Gastrocnemius medialis (tissue), 4 donors: ENCODE data around the gene IBSP. TPM values are rescaled to one million over a fixed set of nuclear protein-coding genes. Genes with fewer than 3 reads are reported as not detected.

Experiments
- ATAC-seq, 2 donors: fragments of 150-250 bp; one replicate each; pipeline ENCODE4 v1.9.1; 2016
- DNase-seq, 2 donors: peaks; one replicate each; pipeline ENCODE4 v3.0.0-alpha.2; 2019
- H3K27ac ChIP-seq, 4 donors: fragments of 200-600 bp; sonication (generic); 1 replicate in 1 of 4; 2 replicates in 3 of 4; pipeline ENCODE4 v1.5.1; 2016 to 2018; ENCODE audit warnings: mild to moderate bottlenecking in 2 of 4, moderate library complexity in 1 of 4
- H3K27me3 ChIP-seq, 3 donors: fragments of 200-600 bp; sonication (generic) in 2 of 3; 1 replicate in 1 of 3; 2 replicates in 2 of 3; pipeline versions ENCODE4 v1.5.1 to v1.6.0; 2016 to 2019; ENCODE audit warnings: mild to moderate bottlenecking in 1 of 3, moderate library complexity in 1 of 3
- H3K36me3 ChIP-seq, 2 donors: fragments of 200-600 bp; sonication (generic) in 1 of 2; one replicate each; pipeline ENCODE4 v1.5.1; 2017 to 2018
- H3K4me1 ChIP-seq, 2 donors: fragments of 200-600 bp; sonication (generic) in 1 of 2; one replicate each; pipeline ENCODE4 v1.5.1; 2016 to 2017; ENCODE audit warnings: mild to moderate bottlenecking in 2 of 2
- H3K4me3 ChIP-seq, 4 donors: fragments of 200-600 bp; sonication (generic) in 3 of 4; 1 replicate in 1 of 4; 2 replicates in 3 of 4; pipeline ENCODE4 v1.5.1; 2016 to 2019; ENCODE audit warnings: mild to moderate bottlenecking in 2 of 4
- H3K9me3 ChIP-seq, 3 donors: fragments of 200-600 bp; sonication (generic) in 2 of 3; 1 replicate in 1 of 3; 2 replicates in 2 of 3; pipeline ENCODE4 v1.5.1; 2016 to 2019
- POLR2A ChIP-seq, 2 donors: fragments of 450-650 bp; IDR thresholded peaks; one replicate each; pipeline ENCODE4 v1.6.1; 2017; ENCODE audit warnings: antibody characterized with exemption in 2 of 2, mild to moderate bottlenecking in 2 of 2, moderate library complexity in 2 of 2
- in situ Hi-C, 4 donors: fragments of 200-750 bp; cut with MboI; loops; one replicate each; pipeline versions ENCODE4 v1.15.0 to v1.8.0; 2017; ENCODE audit warnings: low sequenced_read_pairs in 4 of 4
- intact Hi-C: fragments of 100-400 bp; cut with DNase I; formaldehyde crosslinking; loops from one replicate; pipeline ENCODE4 v1.15.1; 2023; ENCODE audit warnings: low total_unique reads
- total RNA-seq, 4 donors: library from RNA; depleted of rRNA; stranded (reverse); fragments of >200 nt; gene quantifications; one replicate each; pipeline versions ENCODE4 v1.1.0 to v1.2.3, GENCODE V29; 2016
- TF ChIP-seq, protein P1 (sequence below), 5 experiments: fragments of 450-650 bp in 3 of 5; fragments of 200-600 bp in 2 of 5; sonication (generic) in 2 of 5; IDR thresholded peaks in 4 of 5; conservative IDR thresholded peaks in 1 of 5; 1 replicate in 4 of 5; 2 replicates in 1 of 5; pipeline ENCODE4 v1.5.1; 2016 to 2019; ENCODE audit warnings: antibody characterized with exemption in 5 of 5, mild to moderate bottlenecking in 3 of 5, moderate library complexity in 3 of 5

The IBSP gene
- total RNA-seq, 4 donors from 2014 or later, result not detected

DNA sequence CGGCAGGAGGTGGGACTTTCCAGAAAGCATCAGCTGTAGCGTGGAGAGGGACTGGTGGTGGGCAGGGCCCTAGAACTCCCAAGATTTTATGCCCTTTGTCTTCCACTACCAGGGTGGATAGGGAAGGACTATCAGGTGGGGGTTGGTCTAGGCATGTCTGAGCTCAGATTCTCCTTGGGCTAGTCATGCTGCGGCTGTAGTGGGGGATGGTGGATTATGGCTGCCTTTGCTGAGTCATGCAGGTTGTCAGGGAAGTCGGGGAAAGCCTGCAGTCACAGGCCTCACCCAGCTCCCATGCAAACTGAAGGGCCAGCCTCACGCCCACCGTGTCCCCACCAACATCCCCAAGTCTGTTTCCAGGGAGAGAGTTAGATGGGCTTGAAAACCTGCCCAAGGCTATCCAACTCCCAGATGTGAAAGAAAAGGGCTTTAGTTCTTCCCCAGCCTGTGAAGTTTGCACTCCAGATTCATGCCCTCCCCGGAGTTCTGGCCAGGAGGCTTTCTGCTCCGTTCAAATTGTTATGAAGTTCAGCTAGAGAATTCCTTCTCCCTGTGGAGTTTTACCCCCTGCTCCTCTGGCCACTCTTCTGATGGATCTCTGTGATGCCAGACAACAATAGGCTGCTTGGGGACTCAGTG is 20.0 kb downstream of the IBSP start:
- in situ Hi-C loops, result no loop called here

GRCh38 chr4:87823200-87823599 is 23.8 kb downstream of the IBSP start:
- intact Hi-C loops, result no loop called here
- H3K4me1 ChIP-seq, result no peaks in the 10 kb centered on the region
- no peak overlapping the region for H3K4me3 ChIP-seq
- no peaks in the 10 kb centered on the region for H3K27me3 ChIP-seq
- H3K9me3 ChIP-seq, result no peaks in the 10 kb centered on the region
- in situ Hi-C loops, result no loop called here
- H3K36me3 ChIP-seq, result no peaks in the 10 kb centered on the region
- ATAC-seq, result no peak
- TF ChIP-seq, protein P1, sequence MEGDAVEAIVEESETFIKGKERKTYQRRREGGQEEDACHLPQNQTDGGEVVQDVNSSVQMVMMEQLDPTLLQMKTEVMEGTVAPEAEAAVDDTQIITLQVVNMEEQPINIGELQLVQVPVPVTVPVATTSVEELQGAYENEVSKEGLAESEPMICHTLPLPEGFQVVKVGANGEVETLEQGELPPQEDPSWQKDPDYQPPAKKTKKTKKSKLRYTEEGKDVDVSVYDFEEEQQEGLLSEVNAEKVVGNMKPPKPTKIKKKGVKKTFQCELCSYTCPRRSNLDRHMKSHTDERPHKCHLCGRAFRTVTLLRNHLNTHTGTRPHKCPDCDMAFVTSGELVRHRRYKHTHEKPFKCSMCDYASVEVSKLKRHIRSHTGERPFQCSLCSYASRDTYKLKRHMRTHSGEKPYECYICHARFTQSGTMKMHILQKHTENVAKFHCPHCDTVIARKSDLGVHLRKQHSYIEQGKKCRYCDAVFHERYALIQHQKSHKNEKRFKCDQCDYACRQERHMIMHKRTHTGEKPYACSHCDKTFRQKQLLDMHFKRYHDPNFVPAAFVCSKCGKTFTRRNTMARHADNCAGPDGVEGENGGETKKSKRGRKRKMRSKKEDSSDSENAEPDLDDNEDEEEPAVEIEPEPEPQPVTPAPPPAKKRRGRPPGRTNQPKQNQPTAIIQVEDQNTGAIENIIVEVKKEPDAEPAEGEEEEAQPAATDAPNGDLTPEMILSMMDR (IDR thresholded peaks at IDR 0.05 in 4 of 5, conservative IDR thresholded peaks at IDR 0.05 in 1 of 5), result no peak
- TF ChIP-seq POLR2A (IDR thresholded peaks at IDR 0.05), result no peak
- no peak overlapping the region for H3K27ac ChIP-seq
- no peak for DNase-seq

More for the DNA sequence above, 20.0 kb downstream of the IBSP start:
- no peaks in the 10 kb centered on the region for H3K27me3 ChIP-seq
- intact Hi-C loops, result no loop called here
- DNase-seq, result no peak
- H3K4me3 ChIP-seq, result no peak overlapping the region
- no peak overlapping the region for H3K27ac ChIP-seq
- no peak for ATAC-seq
- H3K36me3 ChIP-seq, result no peaks in the 10 kb centered on the region
- TF ChIP-seq POLR2A (IDR thresholded peaks at IDR 0.05), result no peak
- TF ChIP-seq, protein P1 (IDR thresholded peaks at IDR 0.05 in 4 of 5, conservative IDR thresholded peaks at IDR 0.05 in 1 of 5), result no peak
- no peaks in the 10 kb centered on the region for H3K9me3 ChIP-seq
- H3K4me1 ChIP-seq, result no peaks in the 10 kb centered on the region

DNA sequence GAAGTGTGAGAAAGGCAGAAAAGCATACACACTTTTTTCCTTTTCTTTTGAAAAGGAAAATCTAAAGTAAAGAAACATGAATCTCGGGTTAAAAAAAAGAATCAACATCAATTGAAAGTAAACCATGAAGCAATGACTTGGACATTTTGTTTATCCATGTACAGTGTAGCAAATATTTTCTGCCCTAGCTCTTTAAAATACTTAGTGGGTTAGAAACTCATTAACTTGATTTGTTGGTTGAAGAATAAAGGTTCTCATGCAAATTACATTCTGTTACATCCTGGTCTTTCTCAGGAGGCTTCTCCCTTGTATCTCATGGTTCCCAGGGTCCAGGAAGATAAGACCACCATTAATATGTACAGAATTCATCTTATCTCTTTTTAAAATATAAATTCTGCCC is 24.4 kb downstream of the IBSP start:
- in situ Hi-C loops (no loop called here), intact Hi-C loops (no loop called here)
- H3K9me3 ChIP-seq, result no peaks in the 10 kb centered on the region
- ATAC-seq (no peak), DNase-seq (no peak)
- TF ChIP-seq, protein P1 (IDR thresholded peaks at IDR 0.05 in 4 of 5, conservative IDR thresholded peaks at IDR 0.05 in 1 of 5), result no peak
- no peak for TF ChIP-seq POLR2A (IDR thresholded peaks at IDR 0.05)
- no peaks in the 10 kb centered on the region for H3K36me3 ChIP-seq
- no peak overlapping the region for H3K4me3 ChIP-seq
- H3K4me1 ChIP-seq, result no peaks in the 10 kb centered on the region
- H3K27ac ChIP-seq, result no peak overlapping the region
- no peaks in the 10 kb centered on the region for H3K27me3 ChIP-seq

DNA sequence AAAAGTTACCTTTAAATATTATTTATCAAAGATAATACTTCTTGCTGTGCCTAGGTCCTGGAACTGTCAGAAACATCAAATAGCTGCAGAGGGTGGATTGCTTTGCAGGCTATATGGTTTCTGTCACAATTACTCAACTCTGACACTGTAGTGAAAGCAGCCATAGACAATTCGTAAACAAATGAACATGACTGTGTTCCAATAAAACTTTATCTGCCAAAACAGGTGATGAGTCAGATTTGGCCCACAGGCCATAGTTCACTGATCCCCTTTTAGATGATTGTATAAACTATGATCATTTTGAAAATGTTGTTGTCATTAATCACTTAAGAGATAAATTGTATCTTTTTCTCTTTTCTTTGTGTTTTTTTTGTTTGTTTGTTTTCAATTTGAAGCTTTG is 25.0 kb downstream of the IBSP start:
- no peak for ATAC-seq
- no peaks in the 10 kb centered on the region for H3K36me3 ChIP-seq
- no peak overlapping the region for H3K27ac ChIP-seq
- no peaks in the 10 kb centered on the region for H3K4me1 ChIP-seq
- no peak for DNase-seq
- H3K9me3 ChIP-seq, result no peaks in the 10 kb centered on the region
- H3K27me3 ChIP-seq, result no peaks in the 10 kb centered on the region
- H3K4me3 ChIP-seq, result no peak overlapping the region
- in situ Hi-C loops, result no loop called here
- intact Hi-C loops, result no loop called here
- no peak for TF ChIP-seq POLR2A (IDR thresholded peaks at IDR 0.05)
- TF ChIP-seq, protein P1 (IDR thresholded peaks at IDR 0.05 in 4 of 5, conservative IDR thresholded peaks at IDR 0.05 in 1 of 5), result no peak

- H3K27me3 ChIP-seq, result no peaks in the 10 kb centered on the region
- ATAC-seq (no peak), DNase-seq (no peak)
- H3K4me3 ChIP-seq, result no peak within 1 kb of the TSS
- H3K27ac ChIP-seq, result no peak within 1 kb of the TSS
- TF ChIP-seq, protein P1 (IDR thresholded peaks at IDR 0.05 in 4 of 5, conservative IDR thresholded peaks at IDR 0.05 in 1 of 5), result no peak
- no peak for TF ChIP-seq POLR2A (IDR thresholded peaks at IDR 0.05)
- H3K4me1 ChIP-seq, result no peaks in the 10 kb centered on the region
- in situ Hi-C loops, result loop anchor here in 3 of 4 donors (25.0 kb wide), 3 partner anchors 270 to 470 kb away; partner anchors contain the start of gene HSD17B11 (in 2 of the 3)
- intact Hi-C loops, result no loop called here
- no peaks in the 10 kb centered on the region for H3K36me3 ChIP-seq
- no peaks in the 10 kb centered on the region for H3K9me3 ChIP-seq
Measured at GRCh38 chr4:87832669-87833068, 33.3 kb downstream of the IBSP start, which contains the start of gene MEPE. TSS of gene MEPE (plus strand) at chr4:87832969. CDS start at chr4:87834715, 1,746 bp downstream.
